Trophoblast cell (in vitro differentiated cells and primary cell): ENCODE data around the gene LRP3.
A peak's percentile ranks its signal among the peaks of the same experiment; 100 is the strongest.

Experiments
- DNase-seq, 2 donors: peaks; one replicate each; pipeline ENCODE4 v3.0.0-alpha.2; 2016
- H2AFZ ChIP-seq: 2 replicates; pipeline ENCODE4 v1.6.1; 2013; ENCODE audit warnings: low read length, moderate library complexity, mild to moderate bottlenecking; ENCODE audit not compliant: insufficient read depth, poor library complexity
- H2AK5ac ChIP-seq: 2 replicates; pipeline ENCODE4 v1.6.1; 2013; ENCODE audit warnings: mild to moderate bottlenecking, low read length
- H2BK120ac ChIP-seq: 2 replicates; pipeline ENCODE4 v1.6.1; 2013; ENCODE audit warnings: low read length, mild to moderate bottlenecking, moderate library complexity; ENCODE audit not compliant: insufficient read depth, poor library complexity
- H2BK12ac ChIP-seq: 2 replicates; pipeline ENCODE4 v1.6.1; 2013; ENCODE audit warnings: mild to moderate bottlenecking, low read length, moderate library complexity
- H2BK5ac ChIP-seq: 2 replicates; pipeline ENCODE4 v1.6.1; 2013; ENCODE audit warnings: low read length, low read depth, moderate library complexity, mild to moderate bottlenecking; ENCODE audit not compliant: poor library complexity
- H3K14ac ChIP-seq: 2 replicates; pipeline ENCODE4 v1.6.1; 2013; ENCODE audit warnings: mild to moderate bottlenecking, low read length
- H3K18ac ChIP-seq: 2 replicates; pipeline ENCODE4 v1.6.1; 2013; ENCODE audit warnings: mild to moderate bottlenecking, low read length
- H3K23ac ChIP-seq: 2 replicates; pipeline ENCODE4 v1.6.1; 2013; ENCODE audit warnings: low read length
- H3K27ac ChIP-seq: 2 replicates; pipeline ENCODE4 v1.5.1; 2013; ENCODE audit warnings: low read depth, mild to moderate bottlenecking, inconsistent platforms, low read length, moderate library complexity
- H3K27me3 ChIP-seq: 2 replicates; pipeline ENCODE4 v1.6.1; 2013; ENCODE audit warnings: inconsistent platforms, mild to moderate bottlenecking, low read length, moderate library complexity; ENCODE audit not compliant: insufficient read depth
- H3K36me3 ChIP-seq, 2 experiments: 1 replicate in 1 of 2; 2 replicates in 1 of 2; pipeline ENCODE4 v1.6.1; 2013; ENCODE audit warnings: low read length in 2 of 2, mild to moderate bottlenecking in 2 of 2, moderate library complexity in 1 of 2; ENCODE audit not compliant: insufficient read depth in 2 of 2, control insufficient read depth in 1 of 2
- H3K4ac ChIP-seq: 2 replicates; pipeline ENCODE4 v1.6.1; 2013; ENCODE audit warnings: low read depth, mild to moderate bottlenecking, low read length, moderate library complexity
- H3K4me1 ChIP-seq, 2 experiments: 1 replicate in 1 of 2; 2 replicates in 1 of 2; pipeline ENCODE4 v1.6.1; 2013; ENCODE audit warnings: low read length in 2 of 2, mild to moderate bottlenecking in 2 of 2, moderate library complexity in 1 of 2; ENCODE audit not compliant: insufficient read depth in 2 of 2, control insufficient read depth in 1 of 2
- H3K4me2 ChIP-seq: 2 replicates; pipeline ENCODE4 v1.6.1; 2013; ENCODE audit warnings: inconsistent platforms, mild to moderate bottlenecking, low read length, moderate library complexity
- H3K4me3 ChIP-seq: 2 replicates; pipeline ENCODE4 v1.5.1; 2013; ENCODE audit warnings: mild to moderate bottlenecking, low read depth, low read length, inconsistent platforms
- H3K79me1 ChIP-seq: one replicate; pipeline ENCODE4 v1.6.1; 2013; ENCODE audit warnings: low read length
- H3K79me2 ChIP-seq: 2 replicates; pipeline ENCODE4 v1.6.1; 2013; ENCODE audit warnings: low read length, mild to moderate bottlenecking; ENCODE audit not compliant: control insufficient read depth, insufficient read depth, poor library complexity
- H3K9ac ChIP-seq: 2 replicates; pipeline ENCODE4 v1.6.1; 2013; ENCODE audit warnings: mild to moderate bottlenecking, low read length
- H3K9me3 ChIP-seq: 2 replicates; pipeline ENCODE4 v1.6.1; 2013; ENCODE audit warnings: low read depth, mild to moderate bottlenecking, control low read depth, inconsistent platforms, low read length; ENCODE audit not compliant: insufficient read depth
- H4K12ac ChIP-seq: 2 replicates; pipeline ENCODE4 v1.6.1; 2013; ENCODE audit warnings: low read depth, mild to moderate bottlenecking, low read length, moderate library complexity
- H4K8ac ChIP-seq: 2 replicates; pipeline ENCODE4 v1.6.1; 2013; ENCODE audit warnings: low read depth, mild to moderate bottlenecking, low read length, moderate library complexity
- H4K91ac ChIP-seq: one replicate; pipeline ENCODE4 v1.6.1; 2013; ENCODE audit warnings: low read depth, mild to moderate bottlenecking, low read length, moderate library complexity
- WGBS: extraction: QIAGEN DNeasy Blood & Tissue Kit; methylation state at CpG from one replicate; pipeline ENCODE4 v1.1.7; 2013; ENCODE audit warnings: missing lambda C conversion rate; ENCODE audit not compliant: insufficient read length, insufficient coverage; ENCODE audit errors: extremely low coverage; 5-methylcytosine and 5-hydroxymethylcytosine counted together

The LRP3 gene

GRCh38 chr19:33241091-33241529, 47.0 kb downstream of the LRP3 start:
- H3K18ac ChIP-seq = no peak overlapping the region
- peak overlapping the region; percentile 33 for H4K91ac ChIP-seq
- no peak overlapping the region for H2BK12ac ChIP-seq
- H3K4me3 ChIP-seq = no peak overlapping the region
- H2AFZ ChIP-seq = no peak overlapping the region
- no peaks in the 10 kb centered on the region for H3K36me3 ChIP-seq
- H2BK5ac ChIP-seq = no peak overlapping the region
- H3K27me3 ChIP-seq = no peaks in the 10 kb centered on the region
- peak overlapping the region; percentile 16 for H2BK120ac ChIP-seq
- no peak overlapping the region for H3K27ac ChIP-seq
- H3K9me3 ChIP-seq = peaks cover 2% of the 10 kb centered on the region
- H3K4ac ChIP-seq = no peak overlapping the region
- no peak overlapping the region for H3K4me2 ChIP-seq
- H4K12ac ChIP-seq = no peak overlapping the region
- no peak overlapping the region for H3K14ac ChIP-seq
- peak overlapping the region; percentile 27 for H2AK5ac ChIP-seq
- H4K8ac ChIP-seq = no peak overlapping the region
- H3K79me1 ChIP-seq = no peaks in the 10 kb centered on the region
- no peak overlapping the region for H3K9ac ChIP-seq
- no CpG with 5 or more reads among the region's 11 CpGs for WGBS
- H3K79me2 ChIP-seq = no peaks in the 10 kb centered on the region
- no peaks in the 10 kb centered on the region for H3K4me1 ChIP-seq
- DNase-seq = no peak
- H3K23ac ChIP-seq = no peak overlapping the region

GRCh38 chr19:33241530-33242101, 47.5 kb downstream of the LRP3 start:
- no CpG with 5 or more reads among the region's 22 CpGs for WGBS
- H4K12ac ChIP-seq = no peak overlapping the region
- H3K36me3 ChIP-seq = no peaks in the 10 kb centered on the region

GRCh38 chr19:33242131-33242530, 48.0 kb downstream of the LRP3 start:
- no peaks in the 10 kb centered on the region for H3K79me1 ChIP-seq
- H3K14ac ChIP-seq = no peak overlapping the region
- H3K4me3 ChIP-seq = no peak overlapping the region
- H4K12ac ChIP-seq = no peak overlapping the region
- H2AK5ac ChIP-seq = no peak overlapping the region
- H4K91ac ChIP-seq = peak overlapping the region; percentile 38
- no peak overlapping the region for H3K4ac ChIP-seq
- no peaks in the 10 kb centered on the region for H3K27me3 ChIP-seq
- no peak overlapping the region for H2BK120ac ChIP-seq
- H3K4me1 ChIP-seq = no peaks in the 10 kb centered on the region
- no peak overlapping the region for H3K9ac ChIP-seq
- WGBS = no CpG with 5 or more reads among the region's 10 CpGs
- no peak overlapping the region for H3K27ac ChIP-seq
- no peak overlapping the region for H2BK5ac ChIP-seq
- peaks cover 5% of the 10 kb centered on the region for H3K9me3 ChIP-seq
- DNase-seq = no peak
- H3K18ac ChIP-seq = no peak overlapping the region
- no peaks in the 10 kb centered on the region for H3K36me3 ChIP-seq
- H2AFZ ChIP-seq = no peak overlapping the region
- H3K23ac ChIP-seq = no peak overlapping the region
- H4K8ac ChIP-seq = no peak overlapping the region
- H3K79me2 ChIP-seq = no peaks in the 10 kb centered on the region
- H2BK12ac ChIP-seq = peak overlapping the region; percentile 15
- H3K4me2 ChIP-seq = no peak overlapping the region

More at GRCh38 chr19:33241530-33242101, 47.5 kb downstream of the LRP3 start:
- Histone ChIP-seq H3K4ac (no peak overlapping the region), H3K4me3 (no peak overlapping the region), H3K27me3 (no peaks in the 10 kb centered on the region), H3K27ac (no peak overlapping the region), H3K9ac (no peak overlapping the region), H2BK5ac (no peak overlapping the region), H2BK120ac (no peak overlapping the region), H3K9me3 (peaks cover 5% of the 10 kb centered on the region), H3K79me2 (no peaks in the 10 kb centered on the region), H4K8ac (no peak overlapping the region), H3K4me1 (no peaks in the 10 kb centered on the region), H3K79me1 (no peaks in the 10 kb centered on the region), H2BK12ac (no peak overlapping the region), H2AFZ (no peak overlapping the region), H3K18ac (peak overlapping the region; percentile 47), H2AK5ac (peak overlapping the region; percentile 27), H3K4me2 (no peak overlapping the region), H4K91ac (no peak overlapping the region), H3K23ac (no peak overlapping the region), H3K14ac (no peak overlapping the region)
- peak in 1 of 2 donors; percentile 8 for DNase-seq

DNA sequence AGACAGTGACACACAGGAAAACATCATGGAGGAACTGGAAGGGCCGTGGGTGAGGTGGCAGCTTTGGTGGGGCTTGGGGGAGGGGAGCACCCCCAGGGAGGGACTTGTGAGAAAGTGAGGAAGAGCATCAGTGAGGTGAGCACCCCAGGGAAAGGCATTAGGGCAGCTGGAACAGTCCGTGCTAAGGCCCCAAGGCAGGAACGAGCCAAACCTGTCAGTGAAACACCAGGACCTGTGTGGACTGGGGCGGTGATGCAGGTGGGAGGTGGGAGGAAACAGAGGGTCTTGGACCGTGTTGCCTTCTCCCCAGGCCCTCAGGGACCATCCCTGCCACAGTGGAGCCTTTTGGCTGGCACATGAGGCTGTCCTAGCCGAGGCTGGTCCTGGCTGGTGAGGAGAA, 48.8 kb downstream of the LRP3 start:
- Histone ChIP-seq H2AFZ (no peak overlapping the region), H2BK120ac (no peak overlapping the region), H3K27me3 (no peaks in the 10 kb centered on the region), H2BK12ac (no peak overlapping the region), H3K4me2 (no peak overlapping the region), H3K14ac (no peak overlapping the region), H2BK5ac (no peak overlapping the region), H3K4ac (no peak overlapping the region), H3K4me3 (no peak overlapping the region), H3K36me3 (no peaks in the 10 kb centered on the region), H3K18ac (no peak overlapping the region), H2AK5ac (no peak overlapping the region), H3K23ac (no peak overlapping the region), H3K9me3 (peaks cover 7% of the 10 kb centered on the region), H3K4me1 (no peaks in the 10 kb centered on the region), H3K9ac (no peak overlapping the region), H4K91ac (no peak overlapping the region), H4K8ac (no peak overlapping the region), H3K79me2 (no peaks in the 10 kb centered on the region), H3K79me1 (no peaks in the 10 kb centered on the region), H4K12ac (no peak overlapping the region), H3K27ac (no peak overlapping the region)
- WGBS = no CpG with 5 or more reads among the region's 6 CpGs
- DNase-seq = no peak
